ENCODE data around the gene KBTBD13. TPM values are rescaled to one million over a fixed set of nuclear protein-coding genes. Genes with fewer than 3 reads are reported as not detected.
A peak's percentile ranks its signal among the peaks of the same experiment; 100 is the strongest.
"Not testable (repeated sequence)": the region's sequence is repeated elsewhere in the genome, so short reads cannot be mapped to it uniquely, and the experiment has no call there.

Gene KBTBD13
- polyA plus RNA-seq, 2 donors = not detected

DNA sequence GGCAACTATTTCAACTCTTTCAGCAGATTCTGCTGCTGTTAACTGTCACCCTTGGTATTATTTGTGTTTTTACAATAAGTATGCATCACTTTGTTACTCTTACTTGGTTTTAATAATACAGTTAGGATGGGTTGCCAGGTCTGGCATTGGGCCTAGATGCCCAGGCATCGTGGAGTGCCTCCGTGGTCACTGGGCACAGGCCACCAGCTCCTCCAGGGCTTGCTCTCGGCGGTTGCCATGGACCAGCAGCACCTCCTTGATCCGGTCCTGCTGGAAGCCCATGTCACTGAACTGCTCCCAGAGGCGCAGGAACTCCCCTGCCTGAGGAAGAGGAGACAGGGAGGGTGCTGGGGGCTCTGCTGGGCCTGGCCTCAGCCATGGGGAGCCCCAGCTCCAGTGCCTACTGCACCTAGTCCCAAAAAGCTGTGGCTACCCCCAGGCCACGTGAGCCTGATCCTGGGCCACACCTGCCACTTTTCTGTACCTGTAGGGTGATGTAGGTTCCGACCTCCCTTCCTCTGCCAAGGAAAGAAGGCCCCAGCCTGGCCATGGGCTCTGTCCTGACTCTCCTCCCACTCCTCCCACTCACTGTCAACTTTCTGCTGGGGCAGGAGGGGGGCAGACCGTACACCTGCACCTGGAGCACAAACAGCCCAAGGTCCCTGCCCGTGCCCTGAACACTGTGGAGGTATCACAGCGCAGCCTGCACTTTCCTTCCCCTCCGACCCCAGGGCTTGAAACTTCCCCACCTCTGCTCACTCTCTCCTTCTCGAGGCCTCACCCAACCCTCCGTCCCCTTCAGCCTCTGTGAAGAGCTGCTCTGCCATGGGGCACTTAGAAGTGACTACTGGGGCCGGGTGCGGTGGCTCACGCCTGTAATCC, 16.6 kb downstream of the KBTBD13 start:
- peak overlapping the region in 1 of 2 donors; percentile 63 for H3K27ac ChIP-seq (ENCODE audit: low read depth in 2 of 2, low read length in 1 of 2)
- peaks cover 4 to 24% of the 10 kb centered on the region in 2 donors for H3K4me1 ChIP-seq (ENCODE audit: control insufficient read depth in 2 of 2, insufficient read depth in 2 of 2, low read length in 1 of 2)
- H3K36me3 ChIP-seq (ENCODE audit: control insufficient read depth in 2 of 2, insufficient read depth in 2 of 2, low read length in 1 of 2) = peaks cover 0 to 7% of the 10 kb centered on the region in 2 donors
- H3K27me3 ChIP-seq (ENCODE audit: control insufficient read depth in 1 of 2, insufficient read depth in 2 of 2, low read length in 2 of 2) = no peaks in the 10 kb centered on the region
- WGBS, 2 donors = 85 to 86% methylated on average over 17 of the region's 17 CpGs
- no peaks in the 10 kb centered on the region for H3K9me3 ChIP-seq (ENCODE audit: control insufficient read depth in 2 of 2, insufficient read depth in 1 of 2, low read depth in 1 of 2, low read length in 1 of 2)
- no peak overlapping the region for H3K4me3 ChIP-seq (ENCODE audit: low read depth in 1 of 2, low read length in 2 of 2)

DNA sequence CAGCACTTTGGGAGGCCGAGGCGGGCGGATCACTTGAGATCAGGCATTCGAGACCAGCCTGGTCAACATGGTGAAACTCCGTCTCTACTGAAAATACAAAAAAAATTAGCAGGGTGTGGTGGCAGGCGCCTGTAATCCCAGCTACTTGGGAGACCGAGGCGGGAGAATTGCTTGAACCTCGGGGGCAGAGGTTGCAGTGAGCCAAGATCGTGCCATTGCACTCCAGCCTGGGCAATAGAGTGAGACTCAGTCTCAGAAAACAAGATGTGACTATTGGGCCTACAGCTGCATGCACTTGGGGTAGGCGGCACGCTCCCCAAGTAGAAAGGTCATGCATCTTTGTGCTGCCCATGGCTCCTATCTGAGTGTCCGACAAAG, 17.2 kb downstream of the KBTBD13 start:
- 94 to 95% methylated on average over 13 of the region's 13 CpGs for WGBS, 2 donors
- not testable (repeated sequence) for H3K4me3 ChIP-seq (ENCODE audit: low read depth in 1 of 2, low read length in 2 of 2)
- H3K27ac ChIP-seq (ENCODE audit: low read depth in 2 of 2, low read length in 1 of 2) = peak overlapping the region in 1 of 2 donors; percentile 70

DNA sequence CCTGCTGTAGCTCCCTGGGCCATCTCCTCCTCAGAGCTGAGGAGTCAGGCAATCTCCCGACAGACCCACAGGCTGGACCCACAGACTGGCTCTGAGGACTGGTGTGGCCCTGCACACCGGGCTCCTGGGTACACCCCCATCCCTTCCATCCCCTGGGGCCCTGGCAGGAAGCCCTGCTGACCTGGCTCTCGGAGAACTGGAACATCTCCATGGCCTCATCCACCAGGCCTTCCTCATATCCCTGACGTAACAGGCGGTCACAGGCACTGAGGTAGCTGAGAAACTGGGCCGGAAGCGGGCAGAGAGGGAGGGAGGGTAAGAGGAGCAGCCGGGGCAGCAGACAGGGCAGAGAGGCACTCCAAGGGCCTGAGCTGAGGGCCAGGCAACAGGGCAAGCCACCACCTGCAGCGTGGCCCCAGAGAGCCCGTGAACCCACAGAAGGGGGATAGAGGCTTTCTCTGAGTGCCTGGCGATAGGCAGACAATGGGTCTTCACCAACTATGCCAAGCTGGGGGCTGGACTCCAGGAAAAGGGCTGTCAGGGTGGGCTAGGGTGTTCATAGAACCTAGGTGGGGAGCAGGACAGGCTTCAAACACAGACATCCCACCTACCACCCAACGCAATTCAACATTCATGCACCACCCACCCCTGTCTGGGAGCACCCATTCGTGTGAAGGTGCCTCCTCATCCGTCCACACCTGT, 17.9 kb downstream of the KBTBD13 start:
- H3K36me3 ChIP-seq (ENCODE audit: control insufficient read depth in 2 of 2, insufficient read depth in 2 of 2, low read length in 1 of 2) = peaks cover 4 to 13% of the 10 kb centered on the region in 2 donors
- WGBS, 2 donors = 73 to 74% methylated on average over 14 of the region's 14 CpGs
- peak overlapping the region; percentile 2 to 70 for H3K27ac ChIP-seq (ENCODE audit: low read depth in 2 of 2, low read length in 1 of 2)

More for the DNA sequence above, 17.2 kb downstream of the KBTBD13 start:
- peaks cover 4 to 18% of the 10 kb centered on the region in 2 donors for H3K4me1 ChIP-seq (ENCODE audit: control insufficient read depth in 2 of 2, insufficient read depth in 2 of 2, low read length in 1 of 2)
- H3K36me3 ChIP-seq (ENCODE audit: control insufficient read depth in 2 of 2, insufficient read depth in 2 of 2, low read length in 1 of 2); H3K27me3 ChIP-seq (ENCODE audit: control insufficient read depth in 1 of 2, insufficient read depth in 2 of 2, low read length in 2 of 2); H3K9me3 ChIP-seq (ENCODE audit: control insufficient read depth in 2 of 2, insufficient read depth in 1 of 2, low read depth in 1 of 2, low read length in 1 of 2): not testable (repeated sequence)

DNA sequence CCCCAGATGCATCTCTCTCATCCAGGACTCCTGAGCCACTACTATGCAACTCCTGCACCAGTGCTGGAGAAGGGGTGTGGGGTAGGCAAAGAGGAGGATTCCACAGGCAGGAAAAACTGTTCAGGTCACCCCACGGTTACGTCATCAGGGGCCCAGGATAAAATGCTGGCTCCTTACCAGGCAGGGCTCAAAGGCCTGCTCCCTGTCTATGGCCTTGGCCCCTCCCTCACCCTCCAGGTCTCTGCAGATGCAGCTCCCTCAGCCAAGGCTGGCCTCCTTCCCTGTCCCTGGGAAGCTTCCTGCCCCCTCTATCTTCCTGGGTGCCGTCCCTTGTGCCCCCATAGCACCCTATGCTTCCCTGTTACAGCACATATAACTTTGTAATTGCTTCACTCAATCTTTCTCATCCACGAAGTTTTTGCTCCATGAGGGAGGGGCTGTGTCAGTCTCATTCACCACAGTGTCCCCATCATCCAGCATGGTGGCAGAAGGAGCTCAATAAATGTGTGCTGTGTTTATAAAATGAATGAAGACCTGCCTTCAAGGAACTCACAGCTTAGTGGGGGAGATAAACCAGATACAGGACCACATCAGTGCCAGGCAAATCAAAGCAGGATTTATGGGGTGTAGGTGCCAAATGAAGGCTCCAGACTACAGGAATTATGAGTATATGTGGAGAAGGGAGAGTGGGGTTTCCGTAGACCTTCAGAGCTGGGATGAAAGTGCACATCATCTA, 18.6 kb downstream of the KBTBD13 start:
- Histone ChIP-seq H3K4me3 (ENCODE audit: low read depth in 1 of 2, low read length in 2 of 2) (no peak overlapping the region), H3K36me3 (ENCODE audit: control insufficient read depth in 2 of 2, insufficient read depth in 2 of 2, low read length in 1 of 2) (peaks cover 5 to 13% of the 10 kb centered on the region in 2 donors), H3K9me3 (ENCODE audit: control insufficient read depth in 2 of 2, insufficient read depth in 1 of 2, low read depth in 1 of 2, low read length in 1 of 2) (no peaks in the 10 kb centered on the region), H3K27ac (ENCODE audit: low read depth in 2 of 2, low read length in 1 of 2) (peak overlapping the region in 1 of 2 donors; percentile 70), H3K4me1 (ENCODE audit: control insufficient read depth in 2 of 2, insufficient read depth in 2 of 2, low read length in 1 of 2) (peaks cover 4 to 15% of the 10 kb centered on the region in 2 donors), H3K27me3 (ENCODE audit: control insufficient read depth in 1 of 2, insufficient read depth in 2 of 2, low read length in 2 of 2) (no peaks in the 10 kb centered on the region)
- 48 to 52% methylated on average over 5 of the region's 5 CpGs for WGBS, 2 donors

More for the DNA sequence above, 17.9 kb downstream of the KBTBD13 start:
- Histone ChIP-seq H3K9me3 (ENCODE audit: control insufficient read depth in 2 of 2, insufficient read depth in 1 of 2, low read depth in 1 of 2, low read length in 1 of 2) (no peaks in the 10 kb centered on the region), H3K4me3 (ENCODE audit: low read depth in 1 of 2, low read length in 2 of 2) (no peak overlapping the region), H3K27me3 (ENCODE audit: control insufficient read depth in 1 of 2, insufficient read depth in 2 of 2, low read length in 2 of 2) (no peaks in the 10 kb centered on the region), H3K4me1 (ENCODE audit: control insufficient read depth in 2 of 2, insufficient read depth in 2 of 2, low read length in 1 of 2) (peaks cover 4 to 16% of the 10 kb centered on the region in 2 donors)

DNA sequence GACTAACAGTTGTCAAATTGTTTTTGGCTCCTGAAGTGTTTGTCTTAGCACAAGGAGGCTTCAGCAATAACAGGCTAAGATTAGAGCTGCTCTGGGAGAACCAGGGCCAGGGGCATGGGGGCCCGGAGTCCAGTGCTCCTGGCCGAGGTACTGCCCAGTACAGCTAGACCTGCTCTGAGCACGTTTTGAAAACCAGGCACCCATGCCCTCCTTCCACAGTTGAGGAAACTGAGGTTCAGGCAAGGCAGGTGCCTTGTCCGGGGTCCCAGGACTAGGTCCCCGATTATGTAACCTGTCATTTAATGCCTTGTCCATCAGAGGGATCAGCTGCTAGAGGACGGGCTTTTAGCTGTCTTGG, 19.2 kb downstream of the KBTBD13 start:
- peaks cover 5 to 14% of the 10 kb centered on the region in 2 donors for H3K36me3 ChIP-seq (ENCODE audit: control insufficient read depth in 2 of 2, insufficient read depth in 2 of 2, low read length in 1 of 2)
- no peak overlapping the region for H3K4me3 ChIP-seq (ENCODE audit: low read depth in 1 of 2, low read length in 2 of 2)
- H3K4me1 ChIP-seq (ENCODE audit: control insufficient read depth in 2 of 2, insufficient read depth in 2 of 2, low read length in 1 of 2) = peaks cover 4 to 15% of the 10 kb centered on the region in 2 donors
- H3K27ac ChIP-seq (ENCODE audit: low read depth in 2 of 2, low read length in 1 of 2) = peak overlapping the region in 1 of 2 donors; percentile 45
- H3K9me3 ChIP-seq (ENCODE audit: control insufficient read depth in 2 of 2, insufficient read depth in 1 of 2, low read depth in 1 of 2, low read length in 1 of 2) = no peaks in the 10 kb centered on the region
- WGBS, 2 donors = 84% methylated on average over 6 of the region's 6 CpGs
- no peaks in the 10 kb centered on the region for H3K27me3 ChIP-seq (ENCODE audit: control insufficient read depth in 1 of 2, insufficient read depth in 2 of 2, low read length in 2 of 2)

DNA sequence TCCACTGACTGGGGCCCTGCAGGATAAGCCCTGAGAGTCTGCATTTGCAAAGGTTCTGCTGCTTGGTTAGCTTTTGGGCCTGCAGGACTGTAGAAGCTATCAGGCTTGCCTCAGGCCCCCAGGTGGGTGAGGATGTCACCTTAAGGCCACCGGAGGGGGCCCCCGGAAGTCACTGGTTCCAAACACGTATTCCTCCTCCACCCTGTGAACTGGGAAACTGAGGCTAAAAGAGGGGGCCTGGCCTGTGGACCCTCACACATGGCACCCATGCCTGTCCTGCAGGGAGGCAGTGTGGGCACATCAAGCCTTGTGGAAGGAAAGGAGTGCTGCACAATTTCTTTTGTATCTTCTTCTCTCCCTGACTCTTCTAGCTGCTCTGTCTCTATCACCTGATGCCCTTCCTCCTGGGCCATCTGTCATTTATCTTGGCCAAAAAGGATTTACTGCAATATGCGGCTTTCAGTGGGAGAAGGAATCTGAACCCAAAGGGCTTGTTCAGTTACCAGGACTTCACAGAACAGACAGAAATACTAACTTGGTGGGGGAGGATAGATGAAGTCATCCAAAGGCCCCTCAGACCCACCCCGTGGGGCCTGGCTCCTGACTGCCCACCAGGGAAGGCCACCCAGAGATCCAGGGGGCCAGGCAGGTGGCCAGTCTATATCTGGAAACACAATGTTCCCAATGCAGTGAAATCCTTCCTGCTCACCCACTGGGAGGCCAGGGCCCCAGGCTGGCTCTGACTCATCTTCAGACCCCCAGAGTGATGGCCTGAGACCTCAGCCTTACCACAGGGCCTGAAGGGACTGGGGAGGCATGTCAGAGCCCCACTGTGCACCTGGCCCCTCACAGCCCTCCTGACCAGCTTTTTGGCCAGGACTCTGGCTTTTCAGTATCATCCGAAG, 20.2 kb downstream of the KBTBD13 start:
- H3K27me3 ChIP-seq (ENCODE audit: control insufficient read depth in 1 of 2, insufficient read depth in 2 of 2, low read length in 2 of 2) = no peaks in the 10 kb centered on the region
- H3K36me3 ChIP-seq (ENCODE audit: control insufficient read depth in 2 of 2, insufficient read depth in 2 of 2, low read length in 1 of 2) = peaks cover 5 to 17% of the 10 kb centered on the region in 2 donors
- no peak overlapping the region for H3K4me3 ChIP-seq (ENCODE audit: low read depth in 1 of 2, low read length in 2 of 2)
- WGBS, 2 donors = 85 to 90% methylated on average over 6 of the region's 6 CpGs
- no peak overlapping the region for H3K27ac ChIP-seq (ENCODE audit: low read depth in 2 of 2, low read length in 1 of 2)
- H3K9me3 ChIP-seq (ENCODE audit: control insufficient read depth in 2 of 2, insufficient read depth in 1 of 2, low read depth in 1 of 2, low read length in 1 of 2) = no peaks in the 10 kb centered on the region
- peaks cover 4 to 24% of the 10 kb centered on the region in 2 donors for H3K4me1 ChIP-seq (ENCODE audit: control insufficient read depth in 2 of 2, insufficient read depth in 2 of 2, low read length in 1 of 2)

DNA sequence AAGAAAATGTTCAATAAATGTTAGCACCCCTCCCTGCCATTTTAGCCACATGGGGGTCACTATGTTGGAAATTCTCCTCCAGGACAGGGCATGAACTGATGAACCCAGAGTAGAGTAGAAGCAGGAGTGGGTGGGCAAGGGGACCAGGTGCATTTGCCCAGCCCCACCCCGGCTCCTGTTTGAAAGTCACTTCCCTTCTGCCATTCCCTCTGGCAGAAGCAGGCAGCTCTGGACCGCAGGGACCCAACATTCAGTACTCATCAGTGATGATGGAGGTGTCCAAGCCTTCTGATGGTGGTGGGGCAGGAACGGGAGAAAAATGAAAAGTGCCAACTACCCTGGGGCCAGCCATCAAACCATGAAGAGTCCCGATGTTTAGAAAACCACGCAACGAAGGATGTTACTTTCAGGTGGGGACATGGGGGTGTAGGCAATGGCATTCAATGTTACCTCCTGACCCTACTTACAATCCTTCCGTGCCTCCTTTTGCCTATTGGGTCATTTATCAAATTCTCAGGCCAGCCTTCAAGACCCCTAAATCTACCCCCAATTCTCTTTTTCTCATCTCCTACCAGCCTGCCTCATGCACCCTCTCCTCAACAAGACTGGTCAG, 21.2 kb downstream of the KBTBD13 start:
- WGBS, 2 donors = 91 to 97% methylated on average over 7 of the region's 7 CpGs
- Histone ChIP-seq H3K27me3 (ENCODE audit: control insufficient read depth in 1 of 2, insufficient read depth in 2 of 2, low read length in 2 of 2) (no peaks in the 10 kb centered on the region), H3K27ac (ENCODE audit: low read depth in 2 of 2, low read length in 1 of 2) (no peak overlapping the region), H3K4me1 (ENCODE audit: control insufficient read depth in 2 of 2, insufficient read depth in 2 of 2, low read length in 1 of 2) (peaks cover 4 to 26% of the 10 kb centered on the region in 2 donors), H3K9me3 (ENCODE audit: control insufficient read depth in 2 of 2, insufficient read depth in 1 of 2, low read depth in 1 of 2, low read length in 1 of 2) (no peaks in the 10 kb centered on the region), H3K4me3 (ENCODE audit: low read depth in 1 of 2, low read length in 2 of 2) (no peak overlapping the region), H3K36me3 (ENCODE audit: control insufficient read depth in 2 of 2, insufficient read depth in 2 of 2, low read length in 1 of 2) (peaks cover 5 to 22% of the 10 kb centered on the region in 2 donors)

DNA sequence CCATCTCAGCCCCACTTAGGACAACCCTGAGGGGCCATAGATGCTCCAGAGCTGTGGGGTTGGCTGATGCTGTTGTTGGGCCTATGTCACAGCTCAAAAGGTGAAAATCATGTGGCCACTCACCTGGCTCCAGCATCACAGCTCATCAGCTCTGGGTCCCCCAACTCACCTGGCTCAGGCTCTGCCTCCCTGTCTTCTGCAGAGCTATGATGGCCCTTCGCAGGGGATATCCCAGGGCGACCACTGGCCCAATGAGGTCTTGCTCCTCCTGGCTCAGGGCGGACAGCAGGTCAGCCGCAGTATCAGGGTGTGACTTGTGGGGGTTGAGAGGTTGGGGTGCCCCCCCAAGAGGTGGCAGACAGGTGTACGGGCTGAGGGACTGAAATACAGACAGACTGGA, 22.8 kb downstream of the KBTBD13 start:
- H3K36me3 ChIP-seq (ENCODE audit: control insufficient read depth in 2 of 2, insufficient read depth in 2 of 2, low read length in 1 of 2) = peaks cover 5 to 22% of the 10 kb centered on the region in 2 donors
- no peak overlapping the region for H3K27ac ChIP-seq (ENCODE audit: low read depth in 2 of 2, low read length in 1 of 2)
- no peak overlapping the region for H3K4me3 ChIP-seq (ENCODE audit: low read depth in 1 of 2, low read length in 2 of 2)
- peaks cover 4 to 23% of the 10 kb centered on the region in 2 donors for H3K4me1 ChIP-seq (ENCODE audit: control insufficient read depth in 2 of 2, insufficient read depth in 2 of 2, low read length in 1 of 2)
- H3K9me3 ChIP-seq (ENCODE audit: control insufficient read depth in 2 of 2, insufficient read depth in 1 of 2, low read depth in 1 of 2, low read length in 1 of 2) = no peaks in the 10 kb centered on the region
- 93 to 94% methylated on average over 5 of the region's 5 CpGs for WGBS, 2 donors
- no peaks in the 10 kb centered on the region for H3K27me3 ChIP-seq (ENCODE audit: control insufficient read depth in 1 of 2, insufficient read depth in 2 of 2, low read length in 2 of 2)
